Measurements from ENCODE around the gene YIF1A.
"Not testable (repeated sequence)": the region's sequence is repeated elsewhere in the genome, so short reads cannot be mapped to it uniquely, and the experiment has no call there.

Gene YIF1A

DNA sequence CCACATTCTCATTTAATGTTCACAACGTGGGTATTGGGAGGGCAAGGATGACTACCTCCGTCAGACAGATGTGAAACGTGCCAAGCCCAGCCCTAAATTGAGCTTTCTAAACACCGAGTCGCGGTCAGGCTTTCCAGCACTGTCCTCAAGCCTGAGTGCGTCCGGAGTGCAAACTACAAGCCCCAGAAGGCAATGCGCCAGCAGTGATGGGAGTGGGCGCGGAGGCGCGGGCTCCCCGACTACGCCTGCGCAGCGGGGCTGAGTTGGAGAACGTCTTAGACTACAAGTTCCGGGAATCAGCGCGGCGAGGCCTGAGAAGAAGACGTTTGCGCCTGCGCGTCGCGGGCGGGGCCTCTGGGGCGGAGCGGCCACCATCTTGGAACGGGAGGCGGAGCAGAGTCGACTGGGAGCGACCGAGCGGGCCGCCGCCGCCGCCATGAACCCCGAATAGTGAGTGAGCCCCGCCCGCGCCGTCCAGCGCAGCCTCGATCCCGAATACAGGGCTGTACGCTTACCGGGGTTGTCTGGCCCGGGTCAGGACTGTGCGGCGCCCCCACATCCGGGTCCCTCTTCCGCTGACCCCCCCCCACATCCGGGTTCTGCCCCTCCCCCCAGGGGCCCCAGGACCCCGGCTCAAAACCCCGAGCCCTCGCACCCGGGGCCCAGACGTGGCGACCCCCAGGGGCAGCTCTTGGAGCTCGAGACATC lies 20.5 kb downstream of the YIF1A start, which contains the start of gene RAB1B:
Gene RAB1B, plus strand, starts transcription at position 396 of the 708 bp plus-strand sequence. Its CDS starts 41 bp downstream, at position 437.
- peak; percentile 100 for DNase-seq

DNA sequence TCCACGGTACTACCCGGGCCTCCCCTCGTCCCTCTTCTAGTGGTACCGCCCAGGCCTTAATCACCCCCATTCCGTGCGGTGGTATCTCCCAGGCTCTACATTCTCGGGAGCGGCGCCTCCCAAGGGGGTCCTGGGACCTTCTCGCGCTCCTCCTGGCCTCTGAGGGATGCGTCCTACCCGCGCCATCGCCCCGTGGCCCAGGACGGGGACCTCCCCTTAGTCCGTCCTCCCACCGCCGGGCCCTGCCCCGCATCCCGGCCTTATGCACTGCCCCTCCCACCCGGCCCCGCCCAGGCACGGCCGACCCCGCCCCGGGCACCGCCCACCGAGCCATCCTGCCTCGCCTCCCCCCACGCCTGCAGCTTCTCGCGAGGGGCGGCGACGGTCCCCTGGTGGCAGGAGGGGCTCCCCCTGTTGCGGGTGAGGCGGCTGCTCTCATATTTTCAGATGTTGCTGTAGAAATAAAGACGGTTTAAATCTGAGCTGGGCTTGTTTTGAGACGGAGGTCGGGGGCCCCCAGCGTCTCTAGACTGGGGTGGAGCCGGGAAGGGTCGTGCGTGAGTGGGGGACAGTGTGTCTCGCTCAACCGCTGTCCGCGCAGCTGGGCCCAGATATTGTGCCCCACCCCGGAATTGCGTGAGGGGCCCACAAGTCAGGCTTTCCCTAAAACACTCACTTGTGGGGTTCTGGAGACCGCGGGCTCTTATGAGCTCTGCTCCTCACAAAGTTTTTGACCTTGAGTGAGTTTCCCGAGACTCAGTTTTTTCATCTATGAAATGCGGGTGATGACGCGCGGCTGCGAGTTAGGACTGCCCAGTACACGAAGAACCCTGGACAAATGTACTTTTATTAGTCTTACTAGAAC lies 21.3 kb downstream of the YIF1A start:
- DNase-seq: peak; percentile 89

DNA sequence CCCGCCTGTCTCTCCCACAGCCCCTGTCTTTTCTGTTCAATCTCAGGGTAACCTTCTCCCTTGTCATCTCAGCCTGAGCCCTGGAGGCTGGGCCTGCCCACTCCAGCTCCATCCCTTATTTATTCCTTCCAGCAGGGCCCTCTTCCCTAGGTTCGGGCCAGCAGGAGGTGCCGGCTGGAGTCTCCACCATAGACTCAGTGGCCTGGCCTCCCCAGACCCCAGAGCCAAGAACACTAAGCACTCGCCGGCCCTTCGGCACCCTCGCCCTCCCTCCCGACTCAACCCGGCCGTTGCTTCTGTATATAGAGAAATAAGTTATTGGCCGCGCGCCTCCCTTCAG lies 21.9 kb downstream of the YIF1A start:
- no peak for DNase-seq

DNA sequence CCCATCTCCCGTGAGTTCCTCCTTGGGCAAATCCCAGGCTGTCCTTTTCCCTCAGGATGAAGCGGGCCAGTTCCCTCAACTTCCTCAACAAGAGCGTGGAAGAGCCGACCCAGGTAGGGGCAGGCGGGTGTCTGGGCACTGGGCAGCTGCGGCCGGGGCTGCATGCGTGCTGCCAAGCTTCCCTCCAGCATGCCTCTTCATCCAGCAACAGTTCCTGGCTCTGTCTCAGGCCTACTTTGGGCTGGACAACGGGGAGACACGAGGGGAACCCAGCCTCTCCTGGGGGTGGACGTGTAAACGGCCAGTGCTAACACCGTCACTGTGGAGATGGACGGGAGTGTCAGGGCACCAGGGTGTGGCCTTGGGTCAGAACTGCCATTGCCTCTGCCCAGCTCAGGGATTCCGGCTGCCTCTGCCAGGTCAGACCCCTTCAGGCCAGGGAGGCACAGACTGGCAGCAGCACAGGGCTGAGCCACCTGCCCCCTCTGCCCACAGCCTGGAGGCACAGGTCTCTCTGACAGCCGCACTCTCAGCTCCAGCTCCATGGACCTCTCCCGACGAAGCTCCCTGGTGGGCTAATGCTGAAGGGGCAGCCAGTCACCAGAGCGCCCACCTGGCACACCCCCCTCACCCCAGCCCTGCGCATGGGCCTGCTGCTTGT lies 22.4 kb downstream of the YIF1A start:
- no peak for DNase-seq

DNA sequence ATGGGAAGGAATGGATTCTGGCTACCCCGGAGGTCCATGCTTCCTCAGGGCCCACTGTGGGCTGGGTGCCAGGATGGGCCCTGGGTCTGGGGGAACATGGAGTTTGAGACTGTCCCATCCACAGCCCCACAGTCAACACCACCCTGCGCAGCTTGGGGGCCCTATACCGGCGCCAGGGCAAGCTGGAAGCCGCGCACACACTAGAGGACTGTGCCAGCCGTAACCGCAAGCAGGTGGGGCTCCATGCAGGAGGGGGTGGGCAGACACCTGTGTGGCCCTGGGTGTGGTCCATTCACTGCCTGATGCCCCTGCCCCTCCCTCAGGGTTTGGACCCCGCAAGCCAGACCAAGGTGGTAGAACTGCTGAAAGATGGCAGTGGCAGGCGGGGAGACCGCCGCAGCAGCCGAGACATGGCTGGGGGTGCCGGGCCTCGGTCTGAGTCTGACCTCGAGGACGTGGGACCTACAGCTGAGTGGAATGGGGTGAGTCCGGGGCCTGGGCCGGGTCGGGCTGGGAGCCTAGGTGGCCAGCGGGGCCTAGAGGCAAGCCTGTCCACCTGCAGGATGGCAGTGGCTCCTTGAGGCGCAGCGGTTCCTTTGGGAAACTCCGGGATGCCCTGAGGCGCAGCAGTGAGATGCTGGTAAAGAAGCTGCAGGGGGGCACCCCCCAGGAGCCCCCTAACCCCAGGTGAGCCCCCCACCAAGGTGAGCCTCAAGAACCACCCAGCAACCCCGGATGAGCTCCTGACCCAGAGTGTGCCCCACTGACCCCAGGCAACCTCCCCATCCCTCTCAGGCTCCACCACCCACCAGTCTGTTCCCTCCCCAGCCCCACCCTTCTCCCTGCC lies 23.2 kb downstream of the YIF1A start:
- no peak for DNase-seq

DNA sequence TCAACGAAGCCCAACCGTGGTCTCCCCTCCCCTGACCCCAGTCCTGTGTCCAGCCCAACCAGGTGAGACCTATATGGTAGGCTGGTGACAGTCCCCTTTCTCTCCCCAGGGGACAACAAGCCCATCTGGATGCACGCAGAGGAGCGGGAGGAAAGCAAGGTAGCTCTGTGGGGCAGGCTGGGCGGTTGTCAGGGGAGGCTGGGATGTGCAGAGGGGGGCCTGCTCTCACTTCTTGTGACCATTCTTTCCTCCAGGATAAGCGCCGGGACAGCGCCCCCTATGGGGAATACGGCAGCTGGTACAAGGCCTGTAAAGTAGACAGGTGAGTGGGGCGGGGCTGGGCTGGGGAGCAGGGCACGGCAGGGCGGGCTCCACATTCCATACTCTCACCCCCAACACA lies 24.0 kb downstream of the YIF1A start:
- DNase-seq: peak; percentile 66

DNA sequence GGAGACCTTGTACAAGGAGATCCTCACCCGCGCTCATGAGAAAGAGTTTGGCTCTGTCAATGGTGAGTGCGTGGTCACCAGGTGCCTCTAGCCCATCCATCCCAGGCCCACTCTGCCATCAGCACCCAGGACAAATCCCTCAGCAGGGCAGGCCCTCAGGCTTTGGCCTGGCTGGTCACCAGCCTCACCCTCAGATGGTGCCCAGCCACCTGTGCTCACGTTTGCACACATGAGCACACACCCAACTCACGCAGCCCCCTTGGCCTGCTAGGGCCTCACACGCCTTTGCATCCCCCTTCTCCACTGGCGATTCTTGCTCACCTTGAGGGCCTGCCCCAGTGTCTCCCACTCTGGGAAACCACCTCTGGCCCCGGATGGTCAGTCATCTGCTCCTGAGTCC lies 24.6 kb downstream of the YIF1A start:
- no peak for DNase-seq

DNA sequence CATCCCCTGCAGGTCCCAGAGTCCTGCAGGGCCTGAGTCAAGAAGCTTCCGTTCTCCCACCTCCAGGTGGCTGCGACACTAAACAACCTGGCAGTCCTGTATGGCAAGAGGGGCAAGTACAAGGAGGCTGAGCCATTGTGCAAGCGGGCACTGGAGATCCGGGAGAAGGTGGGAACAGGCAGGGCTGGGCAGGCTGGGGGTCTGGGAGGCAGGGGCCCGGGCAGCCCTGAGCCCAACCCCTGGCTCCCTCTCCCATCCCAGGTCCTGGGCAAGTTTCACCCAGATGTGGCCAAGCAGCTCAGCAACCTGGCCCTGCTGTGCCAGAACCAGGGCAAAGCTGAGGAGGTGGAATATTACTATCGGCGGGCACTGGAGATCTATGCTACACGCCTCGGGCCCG lies 25.2 kb downstream of the YIF1A start:
- DNase-seq: no peak

DNA sequence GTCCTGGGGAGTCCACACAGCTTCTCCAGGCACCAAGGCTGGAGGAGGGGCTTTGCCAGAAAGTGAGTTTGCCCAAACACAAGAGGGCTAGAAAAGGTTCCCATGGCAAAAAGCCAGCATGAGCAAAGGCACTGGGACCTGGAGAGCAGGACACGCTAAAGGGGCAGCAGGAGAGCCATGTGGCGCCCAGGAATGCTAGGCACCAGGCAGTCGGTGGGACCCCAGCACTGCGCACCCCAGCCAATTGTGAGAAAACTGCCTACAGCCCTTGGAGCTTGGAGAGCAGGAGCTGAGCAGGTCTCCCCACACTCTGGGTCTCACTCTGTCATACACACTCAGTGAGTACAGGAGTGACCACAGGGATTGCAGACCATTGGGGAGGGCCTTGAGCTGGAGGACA lies 25.7 kb downstream of the YIF1A start:
- DNase-seq: no peak

DNA sequence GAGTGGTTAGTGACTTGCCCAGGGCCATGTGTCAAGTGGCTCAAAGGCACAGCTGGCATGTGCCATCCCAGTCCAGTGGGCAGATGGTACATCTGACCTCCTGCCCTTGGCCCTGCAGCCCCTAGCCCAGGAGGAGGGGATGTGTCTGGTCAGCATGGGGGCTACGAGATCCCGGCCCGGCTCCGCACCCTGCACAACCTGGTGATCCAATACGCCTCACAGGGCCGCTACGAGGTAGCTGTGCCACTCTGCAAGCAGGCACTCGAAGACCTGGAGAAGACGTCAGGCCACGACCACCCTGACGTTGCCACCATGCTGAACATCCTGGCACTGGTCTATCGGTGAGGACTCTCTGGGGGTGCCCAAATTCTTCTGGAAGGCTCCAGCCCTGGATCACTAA lies 26.2 kb downstream of the YIF1A start:
- no peak for DNase-seq

DNA sequence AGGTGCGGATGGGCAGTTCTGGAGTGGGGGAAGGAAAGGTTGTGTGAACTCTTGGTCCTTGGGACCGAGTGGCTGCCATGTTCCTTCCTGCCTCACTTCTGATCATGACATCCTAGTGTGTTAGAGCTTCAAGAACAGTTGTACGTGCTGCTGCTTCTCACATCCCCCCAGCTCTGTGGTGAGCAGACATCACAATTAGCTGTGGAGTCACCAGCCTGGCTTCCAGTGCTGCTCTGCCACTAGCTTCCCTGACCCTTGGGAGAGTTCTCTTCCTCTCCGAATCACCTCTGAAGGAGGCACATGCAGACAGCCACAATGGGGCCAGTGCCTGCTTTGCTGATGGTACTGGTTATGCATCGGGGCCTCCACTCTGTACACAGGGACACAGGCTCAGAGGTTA lies 26.8 kb downstream of the YIF1A start:
- no peak for DNase-seq

DNA sequence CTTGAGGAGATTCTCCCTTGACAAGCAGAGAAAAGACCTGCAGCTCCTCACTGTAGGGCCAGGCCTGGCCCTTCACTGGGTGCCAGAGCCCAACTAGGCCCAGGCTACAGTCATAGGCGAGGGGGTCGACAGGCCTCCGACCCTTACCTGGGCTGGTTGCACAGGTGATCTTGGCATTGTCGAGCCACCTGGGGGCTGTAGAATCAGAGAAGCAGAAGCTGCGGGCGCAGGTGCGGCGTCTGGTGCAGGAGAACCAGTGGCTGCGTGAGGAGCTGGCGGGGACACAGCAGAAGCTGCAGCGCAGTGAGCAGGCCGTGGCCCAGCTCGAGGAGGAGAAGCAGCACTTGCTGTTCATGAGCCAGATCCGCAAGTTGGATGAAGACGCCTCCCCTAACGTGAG lies 27.4 kb downstream of the YIF1A start:
- DNase-seq: no peak

DNA sequence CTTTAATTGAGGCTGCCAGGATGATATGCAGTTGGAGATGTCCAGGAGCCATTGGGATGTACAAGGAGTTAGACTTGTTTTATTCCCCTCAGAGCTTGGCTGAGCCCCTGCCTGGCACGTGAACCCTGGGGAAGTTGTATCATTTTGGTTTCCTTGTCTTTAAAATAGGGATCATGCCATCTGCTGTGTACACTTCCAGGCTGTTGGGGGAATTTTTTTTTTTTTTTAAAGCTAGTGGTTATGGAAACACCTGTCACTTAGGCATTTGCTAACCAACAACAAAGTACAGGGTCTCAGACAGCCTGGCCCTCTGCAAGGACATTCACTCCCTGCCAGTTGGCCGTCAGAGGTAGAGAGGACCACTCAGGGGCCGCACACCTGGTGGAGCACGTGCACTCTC lies 29.0 kb downstream of the YIF1A start:
- DNase-seq: no peak

DNA sequence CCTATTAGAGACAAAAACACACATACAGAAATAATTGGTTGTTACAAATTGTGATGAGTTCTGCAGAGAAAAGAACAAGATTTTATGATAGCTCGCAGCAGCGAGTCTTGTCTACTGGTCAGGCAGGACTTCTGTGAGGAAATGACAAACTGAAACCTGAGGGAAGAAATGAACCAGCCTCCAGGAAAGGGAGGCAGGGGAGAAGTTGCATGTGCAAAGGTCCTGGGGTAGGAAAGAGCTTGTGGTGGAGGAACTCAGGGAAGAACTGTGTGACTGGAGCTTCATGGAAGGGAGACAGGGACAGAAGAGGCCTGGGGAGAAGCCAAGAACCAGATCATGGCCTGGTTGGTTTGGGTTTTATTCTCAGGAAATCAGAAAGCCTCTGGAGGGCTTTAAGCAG lies 29.7 kb downstream of the YIF1A start:
- DNase-seq: no peak

DNA sequence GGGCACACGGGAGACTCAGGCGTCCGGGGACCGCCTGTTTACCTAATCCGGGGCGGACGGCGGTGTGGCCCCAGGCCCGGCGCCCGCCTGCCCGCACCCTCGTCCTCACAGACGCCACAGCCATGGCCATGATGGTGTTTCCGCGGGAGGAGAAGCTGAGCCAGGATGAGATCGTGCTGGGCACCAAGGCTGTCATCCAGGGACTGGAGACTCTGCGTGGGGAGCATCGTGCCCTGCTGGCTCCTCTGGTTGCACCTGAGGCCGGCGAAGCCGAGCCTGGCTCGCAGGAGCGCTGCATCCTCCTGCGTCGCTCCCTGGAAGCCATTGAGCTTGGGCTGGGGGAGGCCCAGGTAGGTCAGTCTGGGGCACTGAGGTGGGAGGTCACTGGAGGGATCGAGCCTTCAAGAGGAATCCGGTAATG lies 30.5 kb downstream of the YIF1A start:
- no peak for DNase-seq

DNA sequence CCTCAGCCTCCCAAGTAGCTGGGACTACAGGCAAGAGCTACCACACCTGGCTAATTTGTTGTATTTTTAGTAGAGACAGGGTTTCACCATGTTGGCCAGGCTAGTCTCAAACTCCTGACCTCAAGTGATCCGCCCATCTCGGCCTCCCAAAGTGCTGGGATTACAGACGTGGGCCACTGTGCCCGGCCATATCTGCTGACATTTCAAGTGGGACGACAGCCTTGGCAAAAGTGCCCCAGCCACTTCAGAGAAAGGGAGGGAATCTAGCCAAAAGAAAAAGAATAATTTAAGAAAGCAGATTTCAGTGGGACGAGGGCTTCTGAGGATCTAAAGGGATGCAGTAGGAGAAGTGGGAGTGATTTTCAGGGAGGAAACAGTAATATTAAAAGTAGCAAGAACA lies 35.9 kb downstream of the YIF1A start:
- DNase-seq: not testable (repeated sequence)

DNA sequence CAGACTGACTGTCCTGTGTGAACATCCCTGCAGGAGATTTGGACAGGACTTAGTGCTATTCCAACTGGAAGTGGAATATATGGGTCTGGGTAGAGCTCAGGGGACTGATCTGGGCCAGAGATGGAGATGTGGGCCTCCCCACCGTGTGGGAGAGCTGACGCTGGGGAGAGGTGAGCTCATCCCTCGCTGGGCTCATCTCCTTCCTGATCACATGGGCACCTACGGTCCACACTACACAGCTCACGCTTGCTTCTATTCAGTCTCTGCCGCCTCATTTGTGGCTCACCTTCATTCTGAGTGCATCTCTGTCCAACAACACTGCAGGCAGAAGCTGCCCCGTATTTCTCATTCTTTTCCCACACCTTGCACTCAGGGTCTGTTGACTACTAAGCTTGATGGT lies 37.1 kb downstream of the YIF1A start:
- no peak for DNase-seq

DNA sequence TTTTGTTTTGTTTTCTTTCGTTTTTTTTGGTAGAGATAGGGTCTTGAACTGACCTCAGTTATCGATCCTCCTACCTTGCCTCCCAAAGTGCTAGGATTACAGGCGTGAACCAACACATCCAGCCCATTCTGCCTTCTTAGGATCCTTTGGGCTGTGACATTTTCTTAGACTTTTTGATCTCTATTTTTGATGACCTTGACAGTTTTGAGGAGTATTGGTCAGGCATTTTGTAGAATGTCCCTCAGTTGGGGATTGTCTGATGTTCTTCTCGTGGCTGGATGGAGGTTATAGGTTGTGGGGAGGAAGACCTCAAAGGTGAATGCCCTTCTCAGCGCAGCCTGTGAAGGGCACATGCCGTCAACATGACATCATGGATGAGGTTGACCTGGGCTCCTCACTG lies 40.0 kb downstream of the YIF1A start:
- DNase-seq: no peak

DNA sequence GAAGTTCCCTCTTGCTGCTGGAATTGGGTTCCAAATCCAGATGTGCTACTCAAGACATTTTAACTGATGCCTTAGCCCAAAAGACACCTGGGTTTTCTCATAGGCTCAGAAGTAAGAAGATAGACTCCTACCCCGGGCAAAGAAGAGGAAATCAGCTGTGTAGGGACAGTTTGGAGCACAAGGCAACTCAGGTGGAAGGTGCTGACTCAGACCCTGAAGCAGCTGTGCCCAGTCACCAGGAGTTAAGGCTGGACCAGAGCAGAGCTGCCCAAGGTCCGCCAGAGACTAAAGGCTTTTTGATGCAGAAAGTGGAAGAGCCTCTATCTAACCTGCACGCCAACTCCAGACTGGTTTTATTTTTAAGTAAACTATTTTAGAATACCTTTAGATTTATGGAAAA lies 41.1 kb downstream of the YIF1A start:
- no peak for DNase-seq

DNA sequence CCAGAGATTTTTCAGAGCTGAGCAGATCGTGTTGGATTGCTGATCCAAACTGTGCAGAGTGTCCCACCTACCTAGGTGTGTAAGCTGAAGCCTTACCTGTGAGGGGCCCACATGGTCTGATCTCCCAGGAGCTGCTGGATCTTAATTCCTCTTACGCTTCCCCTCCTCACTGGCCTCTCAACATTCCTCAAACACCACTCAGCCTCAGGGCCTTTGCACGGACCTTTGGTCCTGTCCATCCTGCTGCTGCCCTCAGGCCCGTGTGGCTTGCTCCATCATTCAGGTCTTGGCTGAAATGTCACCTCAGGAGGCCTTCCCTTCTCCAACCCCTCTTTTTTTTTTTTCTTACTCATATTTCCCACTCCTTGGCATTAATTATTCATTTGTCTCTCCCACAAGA lies 41.6 kb downstream of the YIF1A start:
- DNase-seq: no peak

DNA sequence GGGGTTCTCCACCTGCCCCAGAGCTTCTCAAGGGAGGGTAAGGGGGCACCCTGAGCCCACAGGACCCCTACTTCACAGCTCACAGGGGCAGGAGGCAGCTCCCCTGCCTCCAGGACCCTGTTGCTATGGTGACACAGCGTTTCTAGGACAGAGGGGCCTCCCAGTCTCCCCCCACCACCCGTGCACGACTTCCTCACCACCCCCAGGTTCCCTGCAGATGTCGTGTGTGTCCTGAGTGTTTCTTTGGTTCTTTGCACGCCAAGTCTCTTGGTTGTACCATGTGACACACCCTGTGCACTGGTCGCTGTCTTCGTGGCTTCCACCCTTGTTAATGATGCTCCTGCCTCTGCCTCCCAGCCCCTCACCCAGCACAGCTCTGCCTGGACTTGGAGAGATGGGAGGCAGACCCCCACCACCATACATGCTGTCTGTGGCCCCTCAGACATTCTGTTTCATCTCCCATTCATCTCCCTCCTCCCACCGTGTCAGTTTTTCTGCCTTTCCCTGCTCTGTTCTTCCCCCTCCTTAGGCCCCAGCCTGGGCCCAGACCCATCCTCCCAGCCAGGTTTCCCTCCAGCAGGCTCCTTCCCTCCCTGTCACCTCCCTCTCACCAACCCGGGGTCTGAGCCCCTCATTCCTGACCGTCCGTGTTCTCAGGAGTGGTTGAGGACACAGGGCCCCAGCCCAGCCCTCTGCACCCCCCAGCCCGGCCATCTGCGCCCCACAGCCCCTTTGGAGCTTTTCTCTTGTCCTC lies 45.0 kb downstream of the YIF1A start:
- no peak for DNase-seq

DNA sequence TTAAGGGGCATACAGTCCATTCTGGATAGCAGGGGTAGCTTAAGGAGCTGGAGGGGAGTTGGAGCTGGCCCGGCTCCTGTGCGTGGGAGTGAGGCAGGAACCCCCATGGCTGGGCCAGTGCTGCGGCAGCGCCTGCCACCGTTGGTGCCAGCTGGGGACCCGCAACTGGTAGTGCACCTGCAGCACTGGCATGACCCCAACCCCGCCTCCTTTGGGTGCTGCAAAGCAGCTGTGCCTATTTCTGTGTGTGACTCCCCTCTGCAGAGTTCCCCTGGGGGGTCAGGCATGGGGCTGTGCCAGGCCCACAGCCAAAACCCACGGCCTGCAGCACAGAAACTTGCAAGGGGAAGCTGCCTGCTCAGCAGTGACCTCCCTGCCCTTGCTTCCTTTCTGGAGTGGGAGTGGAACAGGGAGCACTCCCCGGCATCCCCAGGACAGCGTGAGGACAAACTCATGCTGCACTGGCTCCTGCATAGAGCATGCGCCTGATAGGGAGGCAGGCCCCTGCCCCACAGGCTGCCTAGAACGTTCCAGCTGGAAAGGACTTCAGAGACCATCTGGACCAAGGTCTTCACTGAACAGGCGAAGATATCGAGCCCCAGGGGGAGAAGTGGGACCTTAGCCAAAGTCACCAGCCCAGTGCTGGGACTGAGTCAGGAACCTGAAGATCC lies 46.7 kb downstream of the YIF1A start:
- no peak for DNase-seq
